Activated CD4-positive, alpha-beta T cell treated with anti-CD3 and anti-CD28 coated beads, Interleukin-2, amount 50 U/mL, for 16 hours (primary cell): Measurements from ENCODE around the gene ZDHHC12.

Experiments used
- DNase-seq: peaks from one replicate; pipeline ENCODE4 v3.0.0-alpha.2; 2020

The ZDHHC12 gene

GRCh38 chr9:128723866-128724743, at the start of gene ZDHHC12:
Gene ZDHHC12 (minus strand): TSS chr9:128724127. CDS start chr9:128724093, 34 bp downstream.
- peak; percentile 100 for DNase-seq

GRCh38 chr9:128773049-128773448, 49.1 kb upstream of the ZDHHC12 start:
- DNase-seq: no peak

- peak; percentile 92 for DNase-seq
Measured at GRCh38 chr9:128771745-128772519, 48.0 kb upstream of the ZDHHC12 start, which contains the start of gene ZER1. Gene ZER1 (minus strand): TSS chr9:128771927. CDS start chr9:128755565, 16,362 bp downstream.

GRCh38 chr9:128771094-128771721, 47.3 kb upstream of the ZDHHC12 start:
- peak; percentile 1 for DNase-seq

- no peak for DNase-seq
Measured at GRCh38 chr9:128770286-128771030, 46.5 kb upstream of the ZDHHC12 start.

- no peak for DNase-seq
Measured at GRCh38 chr9:128768606-128769005, 44.7 kb upstream of the ZDHHC12 start.

- DNase-seq: no peak
Measured at GRCh38 chr9:128765499-128765898, 41.6 kb upstream of the ZDHHC12 start.

GRCh38 chr9:128764361-128764760, 40.4 kb upstream of the ZDHHC12 start:
- DNase-seq: peak; percentile 2

GRCh38 chr9:128762671-128763449, 38.9 kb upstream of the ZDHHC12 start:
- no peak for DNase-seq

GRCh38 chr9:128757602-128758001, 33.7 kb upstream of the ZDHHC12 start:
- no peak for DNase-seq

GRCh38 chr9:128753627-128754026, 29.7 kb upstream of the ZDHHC12 start:
- no peak for DNase-seq

GRCh38 chr9:128750926-128751595, 27.1 kb upstream of the ZDHHC12 start:
- no peak for DNase-seq

GRCh38 chr9:128747241-128747640, 23.3 kb upstream of the ZDHHC12 start:
- no peak for DNase-seq

GRCh38 chr9:128743421-128743820, 19.5 kb upstream of the ZDHHC12 start:
- DNase-seq: no peak

GRCh38 chr9:128742401-128742800, 18.5 kb upstream of the ZDHHC12 start:
- DNase-seq: no peak

GRCh38 chr9:128735373-128735772, 11.4 kb upstream of the ZDHHC12 start:
- no peak for DNase-seq

GRCh38 chr9:128733256-128733655, 9.3 kb upstream of the ZDHHC12 start:
- no peak for DNase-seq

- DNase-seq: no peak
Measured at GRCh38 chr9:128732576-128732975, 8.6 kb upstream of the ZDHHC12 start.

- DNase-seq: no peak
Measured at GRCh38 chr9:128731691-128732090, 7.8 kb upstream of the ZDHHC12 start.

- DNase-seq: no peak
Measured at GRCh38 chr9:128731093-128731492, 7.2 kb upstream of the ZDHHC12 start.
